HepG2 (cell line): ENCODE results near the gene CPEB2. TPM values are rescaled to one million over a fixed set of nuclear protein-coding genes. Genes with fewer than 3 reads are reported as not detected.

ENCODE experiments used
- CENPT ChIP-seq: sonication (generic); formaldehyde crosslinking; IDR thresholded peaks from 2 replicates; pipeline ENCODE4 v1.8.0; 2022; ENCODE audit warnings: low read depth, mild to moderate bottlenecking, moderate library complexity, missing genetic modification reagents
- ERF ChIP-seq: IDR thresholded peaks from 2 replicates; pipeline ENCODE4 v1.6.1; 2018; ENCODE audit warnings: missing biosample characterization, missing genetic modification reagents
- FOXP1 ChIP-seq, 2 experiments: fragments of 450-650 bp in 1 of 2; IDR thresholded peaks; 2 replicates each; pipeline ENCODE4 v1.6.1; 2017 to 2018; ENCODE audit warnings: antibody characterized with exemption in 1 of 2
- KLF16 ChIP-seq, 2 experiments: sonication (generic) in 1 of 2; formaldehyde crosslinking in 1 of 2; IDR thresholded peaks; 2 replicates each; pipeline versions ENCODE4 v1.6.1 to v1.8.0; 2016 to 2023; ENCODE audit warnings: missing genetic modification reagents in 2 of 2, missing compliant biosample characterization in 1 of 2
- NR2C2 ChIP-seq: sonication (generic); formaldehyde crosslinking; IDR thresholded peaks from 2 replicates; pipeline ENCODE4 v1.4.0; 2020; ENCODE audit warnings: missing genetic modification reagents, mild to moderate bottlenecking, moderate library complexity, borderline replicate concordance
- PCBP1 ChIP-seq: fragments of 200-400 bp; formaldehyde crosslinking; IDR thresholded peaks from 2 replicates; pipeline ENCODE4 v1.6.1; 2017; ENCODE audit warnings: mild to moderate bottlenecking, low read depth, low read length, borderline replicate concordance
- ZNF562 ChIP-seq: sonication (generic); formaldehyde crosslinking; IDR thresholded peaks from 2 replicates; pipeline ENCODE4 v1.8.0; 2022; ENCODE audit warnings: missing genetic modification reagents, borderline replicate concordance
- polyA plus RNA-seq, 8 experiments: library from polyadenylated mRNA; depleted of rRNA in 3 of 8; stranded (reverse) in 7 of 8; unstranded in 1 of 8; fragments of >200 nt; fragmentation: Illumina TruSeq in 4 of 8; extraction: Trizol in 4 of 8; gene quantifications; 2 replicates each; pipeline versions ENCODE4 v1.2.1 to v1.2.3, GENCODE V29; 2011 to 2016; ENCODE audit warnings: low read depth in 4 of 8, missing spikeins in 1 of 8, mixed read lengths in 1 of 8; ENCODE audit not compliant: insufficient read depth in 1 of 8
- total RNA-seq, 5 experiments: library from RNA; depleted of rRNA; stranded (reverse); fragments of >200 nt; fragmentation: Illumina TruSeq; extraction: Trizol; gene quantifications; 2 replicates each; pipeline ENCODE4 v1.2.3, GENCODE V29; 2016; ENCODE audit warnings: low read depth in 1 of 5
- TF ChIP-seq, protein P1 (sequence below): sonication (generic); formaldehyde crosslinking; IDR thresholded peaks from 2 replicates; pipeline ENCODE4 v1.4.0; 2020; ENCODE audit warnings: missing genetic modification reagents, borderline replicate concordance
- TF ChIP-seq, protein P2 (sequence below): sonication (generic); formaldehyde crosslinking; IDR thresholded peaks from 2 replicates; pipeline ENCODE4 v1.5.0; 2020; ENCODE audit warnings: missing genetic modification reagents
- TF ChIP-seq, protein P3 (sequence below): sonication (generic); formaldehyde crosslinking; IDR thresholded peaks from 2 replicates; pipeline ENCODE4 v1.4.0; 2020; ENCODE audit warnings: mild to moderate bottlenecking, missing genetic modification reagents

Gene CPEB2
- total and polyA plus RNA-seq, 2 of the 13 experiments (the other 11 are each of a cell fraction or from before 2014, with no cell fraction given) = 2.0 to 2.5 TPM

DNA sequence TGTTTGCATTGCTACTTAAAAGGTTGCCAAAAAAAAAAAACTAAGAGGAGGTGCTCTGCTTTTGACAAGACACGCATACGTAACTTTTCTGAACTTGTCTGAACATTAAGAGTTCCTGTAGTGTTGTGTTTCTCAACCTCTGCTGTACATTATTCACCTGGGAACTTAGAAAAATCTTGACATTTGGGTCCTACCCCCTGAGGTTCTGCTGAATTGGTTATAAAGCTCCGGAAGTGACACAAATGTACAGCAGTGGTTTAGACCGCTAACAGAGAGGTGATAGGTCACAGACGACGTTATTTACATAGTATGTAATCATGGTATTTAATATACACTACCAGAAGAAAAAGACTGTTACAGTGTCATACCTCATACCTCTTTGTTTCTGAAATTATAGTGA is 61.1 kb downstream of the CPEB2 start (continued):
- TF ChIP-seq, protein P1, sequence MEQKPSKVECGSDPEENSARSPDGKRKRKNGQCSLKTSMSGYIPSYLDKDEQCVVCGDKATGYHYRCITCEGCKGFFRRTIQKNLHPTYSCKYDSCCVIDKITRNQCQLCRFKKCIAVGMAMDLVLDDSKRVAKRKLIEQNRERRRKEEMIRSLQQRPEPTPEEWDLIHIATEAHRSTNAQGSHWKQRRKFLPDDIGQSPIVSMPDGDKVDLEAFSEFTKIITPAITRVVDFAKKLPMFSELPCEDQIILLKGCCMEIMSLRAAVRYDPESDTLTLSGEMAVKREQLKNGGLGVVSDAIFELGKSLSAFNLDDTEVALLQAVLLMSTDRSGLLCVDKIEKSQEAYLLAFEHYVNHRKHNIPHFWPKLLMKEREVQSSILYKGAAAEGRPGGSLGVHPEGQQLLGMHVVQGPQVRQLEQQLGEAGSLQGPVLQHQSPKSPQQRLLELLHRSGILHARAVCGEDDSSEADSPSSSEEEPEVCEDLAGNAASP (CRISPR knock-in tag) = no peak
- TF ChIP-seq, protein P2, sequence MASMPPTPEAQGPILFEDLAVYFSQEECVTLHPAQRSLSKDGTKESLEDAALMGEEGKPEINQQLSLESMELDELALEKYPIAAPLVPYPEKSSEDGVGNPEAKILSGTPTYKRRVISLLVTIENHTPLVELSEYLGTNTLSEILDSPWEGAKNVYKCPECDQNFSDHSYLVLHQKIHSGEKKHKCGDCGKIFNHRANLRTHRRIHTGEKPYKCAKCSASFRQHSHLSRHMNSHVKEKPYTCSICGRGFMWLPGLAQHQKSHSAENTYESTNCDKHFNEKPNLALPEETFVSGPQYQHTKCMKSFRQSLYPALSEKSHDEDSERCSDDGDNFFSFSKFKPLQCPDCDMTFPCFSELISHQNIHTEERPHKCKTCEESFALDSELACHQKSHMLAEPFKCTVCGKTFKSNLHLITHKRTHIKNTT (CRISPR knock-in tag) = no peak
- TF ChIP-seq, protein P3, sequence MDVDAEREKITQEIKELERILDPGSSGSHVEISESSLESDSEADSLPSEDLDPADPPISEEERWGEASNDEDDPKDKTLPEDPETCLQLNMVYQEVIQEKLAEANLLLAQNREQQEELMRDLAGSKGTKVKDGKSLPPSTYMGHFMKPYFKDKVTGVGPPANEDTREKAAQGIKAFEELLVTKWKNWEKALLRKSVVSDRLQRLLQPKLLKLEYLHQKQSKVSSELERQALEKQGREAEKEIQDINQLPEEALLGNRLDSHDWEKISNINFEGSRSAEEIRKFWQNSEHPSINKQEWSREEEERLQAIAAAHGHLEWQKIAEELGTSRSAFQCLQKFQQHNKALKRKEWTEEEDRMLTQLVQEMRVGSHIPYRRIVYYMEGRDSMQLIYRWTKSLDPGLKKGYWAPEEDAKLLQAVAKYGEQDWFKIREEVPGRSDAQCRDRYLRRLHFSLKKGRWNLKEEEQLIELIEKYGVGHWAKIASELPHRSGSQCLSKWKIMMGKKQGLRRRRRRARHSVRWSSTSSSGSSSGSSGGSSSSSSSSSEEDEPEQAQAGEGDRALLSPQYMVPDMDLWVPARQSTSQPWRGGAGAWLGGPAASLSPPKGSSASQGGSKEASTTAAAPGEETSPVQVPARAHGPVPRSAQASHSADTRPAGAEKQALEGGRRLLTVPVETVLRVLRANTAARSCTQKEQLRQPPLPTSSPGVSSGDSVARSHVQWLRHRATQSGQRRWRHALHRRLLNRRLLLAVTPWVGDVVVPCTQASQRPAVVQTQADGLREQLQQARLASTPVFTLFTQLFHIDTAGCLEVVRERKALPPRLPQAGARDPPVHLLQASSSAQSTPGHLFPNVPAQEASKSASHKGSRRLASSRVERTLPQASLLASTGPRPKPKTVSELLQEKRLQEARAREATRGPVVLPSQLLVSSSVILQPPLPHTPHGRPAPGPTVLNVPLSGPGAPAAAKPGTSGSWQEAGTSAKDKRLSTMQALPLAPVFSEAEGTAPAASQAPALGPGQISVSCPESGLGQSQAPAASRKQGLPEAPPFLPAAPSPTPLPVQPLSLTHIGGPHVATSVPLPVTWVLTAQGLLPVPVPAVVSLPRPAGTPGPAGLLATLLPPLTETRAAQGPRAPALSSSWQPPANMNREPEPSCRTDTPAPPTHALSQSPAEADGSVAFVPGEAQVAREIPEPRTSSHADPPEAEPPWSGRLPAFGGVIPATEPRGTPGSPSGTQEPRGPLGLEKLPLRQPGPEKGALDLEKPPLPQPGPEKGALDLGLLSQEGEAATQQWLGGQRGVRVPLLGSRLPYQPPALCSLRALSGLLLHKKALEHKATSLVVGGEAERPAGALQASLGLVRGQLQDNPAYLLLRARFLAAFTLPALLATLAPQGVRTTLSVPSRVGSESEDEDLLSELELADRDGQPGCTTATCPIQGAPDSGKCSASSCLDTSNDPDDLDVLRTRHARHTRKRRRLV = no peak
- no peak for TF ChIP-seq CENPT (CRISPR knock-in tag)
- TF ChIP-seq KLF16 (CRISPR knock-in tag; IDR thresholded peaks at IDR 0.05) = no peak
- TF ChIP-seq FOXP1 (IDR thresholded peaks at IDR 0.05) = no peak
- no peak for TF ChIP-seq FOXP1 (CRISPR knock-in tag; IDR thresholded peaks at IDR 0.05)
- no peak for TF ChIP-seq PCBP1
- TF ChIP-seq ZNF562 (CRISPR knock-in tag) = no peak
- TF ChIP-seq NR2C2 = no peak
- TF ChIP-seq ERF (CRISPR knock-in tag) = no peak
